NB4 (cell line): ENCODE data around the gene BAIAP2.

Experiments
- POLR2A ChIP-seq: IDR thresholded peaks from 2 replicates; pipeline ENCODE4 v1.6.1; 2011; ENCODE audit warnings: mild to moderate bottlenecking; ENCODE audit not compliant: insufficient read length; ENCODE audit errors: extremely low read depth
- TF ChIP-seq, protein P1 (sequence below): IDR thresholded peaks from one replicate; pipeline ENCODE4 v1.5.1; 2012; ENCODE audit warnings: low read depth, low read length

DNA sequence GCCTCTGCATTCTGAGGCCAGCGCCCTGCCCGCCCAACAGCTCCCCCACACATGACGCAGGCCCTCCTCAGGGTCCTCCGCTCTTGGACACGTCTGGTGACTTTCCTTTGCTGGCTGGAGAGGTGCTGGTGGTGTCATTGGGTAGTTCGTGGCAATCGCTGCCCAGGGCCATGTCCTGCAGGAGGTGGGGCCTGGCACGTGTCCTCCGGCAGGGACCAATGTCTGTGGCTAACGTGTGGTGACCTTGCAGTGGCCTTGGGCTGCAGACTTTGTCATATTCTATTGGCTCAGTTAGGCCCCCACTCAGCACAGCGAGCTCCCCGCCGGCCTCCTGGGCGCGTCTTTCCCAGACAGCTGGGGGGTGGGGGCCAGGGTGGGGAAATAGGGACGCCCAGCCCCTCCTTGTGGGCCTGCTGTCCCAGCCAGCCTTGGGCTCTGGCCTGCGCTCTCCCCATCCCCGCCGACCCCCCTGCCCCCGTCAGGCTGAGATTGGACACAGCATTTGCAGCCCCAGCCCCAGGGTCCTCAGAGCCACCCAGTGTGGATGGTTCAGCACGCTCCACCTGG lies 78.3 kb downstream of the BAIAP2 start:
- TF ChIP-seq, protein P1, sequence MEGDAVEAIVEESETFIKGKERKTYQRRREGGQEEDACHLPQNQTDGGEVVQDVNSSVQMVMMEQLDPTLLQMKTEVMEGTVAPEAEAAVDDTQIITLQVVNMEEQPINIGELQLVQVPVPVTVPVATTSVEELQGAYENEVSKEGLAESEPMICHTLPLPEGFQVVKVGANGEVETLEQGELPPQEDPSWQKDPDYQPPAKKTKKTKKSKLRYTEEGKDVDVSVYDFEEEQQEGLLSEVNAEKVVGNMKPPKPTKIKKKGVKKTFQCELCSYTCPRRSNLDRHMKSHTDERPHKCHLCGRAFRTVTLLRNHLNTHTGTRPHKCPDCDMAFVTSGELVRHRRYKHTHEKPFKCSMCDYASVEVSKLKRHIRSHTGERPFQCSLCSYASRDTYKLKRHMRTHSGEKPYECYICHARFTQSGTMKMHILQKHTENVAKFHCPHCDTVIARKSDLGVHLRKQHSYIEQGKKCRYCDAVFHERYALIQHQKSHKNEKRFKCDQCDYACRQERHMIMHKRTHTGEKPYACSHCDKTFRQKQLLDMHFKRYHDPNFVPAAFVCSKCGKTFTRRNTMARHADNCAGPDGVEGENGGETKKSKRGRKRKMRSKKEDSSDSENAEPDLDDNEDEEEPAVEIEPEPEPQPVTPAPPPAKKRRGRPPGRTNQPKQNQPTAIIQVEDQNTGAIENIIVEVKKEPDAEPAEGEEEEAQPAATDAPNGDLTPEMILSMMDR, result no peak
- no peak for TF ChIP-seq POLR2A
